HepG2 (cell line): ENCODE results near the gene OSBPL10.

Source experiments
- ASH2L ChIP-seq: fragments of 300-600, 200-600 bp; sonication (generic); IDR thresholded peaks from 2 replicates; pipeline ENCODE4 v1.7.0; 2017; ENCODE audit warnings: low read depth, mild to moderate bottlenecking, moderate library complexity, mixed read lengths, low read length; ENCODE audit not compliant: insufficient read length
- EZH2 ChIP-seq: conservative IDR thresholded peaks from 2 replicates; pipeline ENCODE4 v1.6.1; 2012; ENCODE audit warnings: mild to moderate bottlenecking, low read depth, low read length, moderate library complexity
- IRF2 ChIP-seq: IDR thresholded peaks from 2 replicates; pipeline ENCODE4 v1.6.1; 2018; ENCODE audit warnings: missing genetic modification reagents, missing compliant biosample characterization
- TCF7L2 ChIP-seq: IDR thresholded peaks from 2 replicates; pipeline ENCODE4 v1.6.1; 2011; ENCODE audit warnings: mild to moderate bottlenecking, low read depth, low read length, moderate library complexity
- TF ChIP-seq, protein P1 (sequence below): sonication (generic); formaldehyde crosslinking; IDR thresholded peaks from 2 replicates; pipeline ENCODE4 v1.5.0; 2020; ENCODE audit warnings: mild to moderate bottlenecking, missing genetic modification reagents, moderate library complexity

GRCh38 chr3:31953091-31953490 lies 28.0 kb downstream of the OSBPL10 start:
- TF ChIP-seq ASH2L (no peak), EZH2 (no peak), TCF7L2 (no peak), IRF2 (CRISPR knock-in tag) (no peak)
- TF ChIP-seq, protein P1, sequence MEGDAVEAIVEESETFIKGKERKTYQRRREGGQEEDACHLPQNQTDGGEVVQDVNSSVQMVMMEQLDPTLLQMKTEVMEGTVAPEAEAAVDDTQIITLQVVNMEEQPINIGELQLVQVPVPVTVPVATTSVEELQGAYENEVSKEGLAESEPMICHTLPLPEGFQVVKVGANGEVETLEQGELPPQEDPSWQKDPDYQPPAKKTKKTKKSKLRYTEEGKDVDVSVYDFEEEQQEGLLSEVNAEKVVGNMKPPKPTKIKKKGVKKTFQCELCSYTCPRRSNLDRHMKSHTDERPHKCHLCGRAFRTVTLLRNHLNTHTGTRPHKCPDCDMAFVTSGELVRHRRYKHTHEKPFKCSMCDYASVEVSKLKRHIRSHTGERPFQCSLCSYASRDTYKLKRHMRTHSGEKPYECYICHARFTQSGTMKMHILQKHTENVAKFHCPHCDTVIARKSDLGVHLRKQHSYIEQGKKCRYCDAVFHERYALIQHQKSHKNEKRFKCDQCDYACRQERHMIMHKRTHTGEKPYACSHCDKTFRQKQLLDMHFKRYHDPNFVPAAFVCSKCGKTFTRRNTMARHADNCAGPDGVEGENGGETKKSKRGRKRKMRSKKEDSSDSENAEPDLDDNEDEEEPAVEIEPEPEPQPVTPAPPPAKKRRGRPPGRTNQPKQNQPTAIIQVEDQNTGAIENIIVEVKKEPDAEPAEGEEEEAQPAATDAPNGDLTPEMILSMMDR (CRISPR knock-in tag) = no peak
